NCI-H2196 treated with DMSO at 0.1 percent for 48 hours (cell line): ENCODE results near the gene MBD3.
A peak's percentile ranks its signal among the peaks of the same experiment; 100 is the strongest.
"Not testable (repeated sequence)": the region's sequence is repeated elsewhere in the genome, so short reads cannot be mapped to it uniquely, and the experiment has no call there.

Experiments
- DNase-seq: peaks from one replicate; lab custom pipeline; 2025; ENCODE audit not compliant: unreplicated experiment; lab: John Stamatoyannopoulos, UW

MBD3 gene

GRCh38 chr19:1592755-1593500, at the start of gene MBD3:
TSS of gene MBD3 (minus strand) at chr19:1592865. CDS start at chr19:1592631, 234 bp downstream.
- DNase-seq, result peak; percentile 91

GRCh38 chr19:1640893-1641448, 48.3 kb upstream of the MBD3 start:
- DNase-seq, result not testable (repeated sequence)

- DNase-seq, result no peak
Observed at GRCh38 chr19:1636325-1637236, 43.9 kb upstream of the MBD3 start.

- no peak for DNase-seq
Observed at GRCh38 chr19:1634938-1635243, 42.2 kb upstream of the MBD3 start.

GRCh38 chr19:1634242-1634937, 41.7 kb upstream of the MBD3 start:
- DNase-seq, result no peak

GRCh38 chr19:1633269-1633826, 40.7 kb upstream of the MBD3 start:
- DNase-seq, result no peak

GRCh38 chr19:1632462-1633268, 40.0 kb upstream of the MBD3 start:
- DNase-seq, result no peak

GRCh38 chr19:1631557-1632100, 39.0 kb upstream of the MBD3 start:
- DNase-seq, result no peak

- DNase-seq, result no peak
Observed at GRCh38 chr19:1630811-1631210, 38.1 kb upstream of the MBD3 start.

- DNase-seq, result no peak
Observed at GRCh38 chr19:1630012-1630411, 37.3 kb upstream of the MBD3 start.

- DNase-seq, result no peak
Observed at GRCh38 chr19:1629256-1629808, 36.7 kb upstream of the MBD3 start.

- no peak for DNase-seq
Observed at GRCh38 chr19:1627194-1627593, 34.5 kb upstream of the MBD3 start.

GRCh38 chr19:1626417-1627010, 33.8 kb upstream of the MBD3 start:
- no peak for DNase-seq

- no peak for DNase-seq
Observed at GRCh38 chr19:1624458-1624857, 31.8 kb upstream of the MBD3 start.

- DNase-seq, result no peak
Observed at GRCh38 chr19:1622541-1622940, 29.9 kb upstream of the MBD3 start.

GRCh38 chr19:1622007-1622406, 29.3 kb upstream of the MBD3 start:
- no peak for DNase-seq

GRCh38 chr19:1621574-1621973, 28.9 kb upstream of the MBD3 start:
- no peak for DNase-seq

GRCh38 chr19:1621021-1621420, 28.4 kb upstream of the MBD3 start:
- DNase-seq, result no peak

GRCh38 chr19:1620502-1620901, 27.8 kb upstream of the MBD3 start:
- DNase-seq, result no peak
